GM04504 (cell line): ENCODE measurements around the gene FAM83F.

ENCODE experiments used
- DNase-seq: peaks from one replicate; pipeline ENCODE4 v3.0.0-alpha.2; 2012; ENCODE audit warnings: low read depth

Gene FAM83F

DNA sequence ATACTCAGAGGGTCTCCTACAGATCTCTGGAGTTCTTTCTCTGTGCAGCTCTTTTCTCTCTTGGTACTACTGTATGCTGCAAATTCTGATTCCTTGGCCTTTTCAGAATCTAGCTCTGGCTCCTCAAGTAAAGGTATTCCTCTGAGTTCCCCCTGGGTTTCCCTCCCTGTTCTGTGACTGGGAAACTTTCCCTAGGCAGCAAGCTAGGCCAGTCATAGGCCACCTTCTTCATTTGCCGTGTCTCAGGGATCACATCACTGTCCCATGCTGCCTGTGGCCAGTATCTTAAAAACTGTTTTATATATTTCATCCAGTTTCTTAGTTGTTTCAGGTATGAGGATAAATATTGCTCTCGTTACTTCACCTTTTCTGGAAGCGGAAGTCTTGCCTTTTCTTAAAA lies 71.2 kb downstream of the FAM83F start:
- no peak for DNase-seq

DNA sequence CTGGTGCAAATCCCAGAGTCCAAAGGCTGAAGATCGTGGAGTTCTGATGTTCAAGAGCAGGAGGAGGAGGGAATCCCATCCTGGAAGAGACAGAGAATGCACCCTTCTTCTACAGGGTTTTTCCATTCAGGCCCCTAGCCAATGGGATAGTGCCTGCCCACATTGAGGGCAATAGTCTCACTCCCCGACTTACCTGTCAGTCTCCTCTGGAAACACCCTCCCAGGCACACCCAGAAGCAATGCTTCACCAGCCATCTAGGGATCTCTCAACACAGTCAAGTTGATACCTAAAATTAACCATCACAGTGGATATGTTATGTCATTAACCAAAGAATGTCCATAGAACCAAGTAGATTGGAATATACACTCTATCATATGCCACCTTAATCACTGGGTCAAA lies 72.9 kb downstream of the FAM83F start:
- DNase-seq: no peak

GRCh38 chr22:40070701-40071100 lies 75.9 kb downstream of the FAM83F start:
- DNase-seq: no peak

- no peak for DNase-seq
Observed at GRCh38 chr22:40071720-40072119, 77.0 kb downstream of the FAM83F start.

GRCh38 chr22:40076702-40077645 lies 82.2 kb downstream of the FAM83F start:
- DNase-seq: no peak

DNA sequence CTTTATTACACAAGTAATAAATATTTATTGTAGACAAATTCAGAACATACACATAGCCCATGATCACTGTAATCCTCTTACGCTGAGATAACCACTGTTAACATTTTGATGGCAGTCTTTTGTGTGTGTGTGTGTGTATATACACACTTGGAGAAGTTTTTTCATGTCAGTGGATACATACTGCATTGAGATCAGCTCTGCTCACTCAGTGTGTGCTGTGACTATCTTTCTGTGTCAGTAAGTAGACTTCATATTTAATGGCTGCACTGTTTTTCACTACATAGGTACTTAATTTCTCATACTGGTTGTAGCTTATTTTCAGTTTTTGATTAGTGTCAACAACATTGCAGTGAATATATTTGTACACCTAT lies 82.9 kb downstream of the FAM83F start:
- DNase-seq: no peak

GRCh38 chr22:40081662-40082061 lies 86.9 kb downstream of the FAM83F start:
- no peak for DNase-seq

DNA sequence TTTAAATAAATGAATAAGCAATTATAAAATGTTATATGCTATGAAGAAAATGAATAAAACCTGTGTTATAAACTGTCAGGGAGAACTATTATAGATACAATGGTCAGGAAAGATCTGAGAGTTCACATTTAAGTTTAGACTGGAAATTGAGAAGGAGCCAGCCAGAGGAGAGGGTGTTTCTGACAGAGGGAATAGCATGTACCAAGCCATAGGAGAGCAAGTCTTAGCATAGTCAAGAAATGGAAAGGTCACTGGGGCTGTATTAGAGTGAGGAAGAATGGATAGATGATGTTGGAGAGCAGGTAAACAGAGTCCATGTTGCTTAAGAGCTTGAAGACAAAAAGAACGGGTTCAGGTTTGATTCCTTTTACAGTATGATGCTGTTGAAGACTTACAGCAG lies 87.4 kb downstream of the FAM83F start:
- no peak for DNase-seq

DNA sequence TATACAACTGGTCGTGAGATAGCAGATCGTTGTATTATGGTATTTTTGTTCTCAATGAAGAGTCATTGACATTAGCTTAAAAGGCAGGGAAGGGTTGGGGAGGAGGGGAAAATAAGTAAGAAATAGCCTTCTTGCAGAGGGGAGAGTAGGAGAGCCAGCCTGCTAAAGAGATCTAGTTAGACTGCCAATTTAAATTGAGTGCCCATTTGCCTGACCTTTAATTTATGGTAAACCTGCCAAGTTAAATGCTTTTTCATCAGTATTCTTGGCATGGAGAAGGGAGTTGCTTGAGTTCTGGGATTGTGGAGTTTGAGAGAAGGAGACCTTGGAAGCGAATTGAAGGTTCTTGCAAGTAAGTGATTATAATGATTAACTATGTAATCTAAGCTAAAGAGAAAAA lies 89.0 kb downstream of the FAM83F start:
- DNase-seq: no peak

GRCh38 chr22:40084246-40084645 lies 89.5 kb downstream of the FAM83F start:
- DNase-seq: no peak

GRCh38 chr22:40088818-40089217 lies 94.1 kb downstream of the FAM83F start:
- DNase-seq: no peak
